Measurements from ENCODE around the gene WDR72. TPM values are rescaled to one million over a fixed set of nuclear protein-coding genes. Genes with fewer than 3 reads are reported as not detected.

Gene WDR72
- total RNA-seq, 1 experiment from 2014 or later, result not detected

Other genes with a start within 250 kb of the WDR72 start
- gene UNC13C, start 218.8 kb upstream of the WDR72 start, total RNA-seq (2014; rRNA removed; shearing (Covaris generic)), result 0.05 TPM in 1 of 2 replicates, not detected in the other